Measurements from ENCODE around the gene CLTC. TPM values are rescaled to one million over a fixed set of nuclear protein-coding genes. Genes with fewer than 3 reads are reported as not detected.

CLTC gene
- total RNA-seq, 2 donors from 2014 or later = 273 to 285 TPM

DNA sequence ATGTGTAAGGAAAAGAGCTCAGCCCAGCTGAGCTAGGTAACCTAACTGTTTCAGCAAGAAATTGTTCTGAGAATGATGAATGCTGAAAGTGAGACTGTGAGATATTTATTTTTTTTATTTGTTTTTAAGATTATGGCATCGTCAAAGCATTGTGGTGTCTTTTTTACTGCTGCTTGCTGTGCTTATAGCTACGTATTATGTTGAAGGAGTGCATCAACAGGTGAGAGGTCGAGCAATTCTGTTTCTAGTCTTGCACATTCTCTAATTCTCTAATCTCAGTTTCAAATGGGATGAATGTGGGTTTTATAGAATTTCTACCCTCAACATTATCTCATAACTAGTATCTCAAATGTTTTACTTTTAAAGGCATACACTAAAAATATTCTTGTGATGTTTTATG is 117.6 kb downstream of the CLTC start:
- Histone ChIP-seq H3K27me3 (replicated peaks; ENCODE audit: insufficient read depth) (no peaks in the 10 kb centered on the region), H3K4me1 (ENCODE audit: control insufficient read depth in 1 of 2, low read depth in 2 of 2) (no peaks in the 10 kb centered on the region), H3K9me3 (no peaks in the 10 kb centered on the region), H3K27ac (no peak overlapping the region), H3K36me3 (peaks cover 14% of the 10 kb centered on the region), H3K4me3 (no peak overlapping the region)
- no peak for ATAC-seq (ENCODE audit: insufficient number of reproducible peaks, low FRiP score, low read depth)
- DNase-seq (ENCODE audit: low spot score) = no peak
- TF ChIP-seq, protein P1, sequence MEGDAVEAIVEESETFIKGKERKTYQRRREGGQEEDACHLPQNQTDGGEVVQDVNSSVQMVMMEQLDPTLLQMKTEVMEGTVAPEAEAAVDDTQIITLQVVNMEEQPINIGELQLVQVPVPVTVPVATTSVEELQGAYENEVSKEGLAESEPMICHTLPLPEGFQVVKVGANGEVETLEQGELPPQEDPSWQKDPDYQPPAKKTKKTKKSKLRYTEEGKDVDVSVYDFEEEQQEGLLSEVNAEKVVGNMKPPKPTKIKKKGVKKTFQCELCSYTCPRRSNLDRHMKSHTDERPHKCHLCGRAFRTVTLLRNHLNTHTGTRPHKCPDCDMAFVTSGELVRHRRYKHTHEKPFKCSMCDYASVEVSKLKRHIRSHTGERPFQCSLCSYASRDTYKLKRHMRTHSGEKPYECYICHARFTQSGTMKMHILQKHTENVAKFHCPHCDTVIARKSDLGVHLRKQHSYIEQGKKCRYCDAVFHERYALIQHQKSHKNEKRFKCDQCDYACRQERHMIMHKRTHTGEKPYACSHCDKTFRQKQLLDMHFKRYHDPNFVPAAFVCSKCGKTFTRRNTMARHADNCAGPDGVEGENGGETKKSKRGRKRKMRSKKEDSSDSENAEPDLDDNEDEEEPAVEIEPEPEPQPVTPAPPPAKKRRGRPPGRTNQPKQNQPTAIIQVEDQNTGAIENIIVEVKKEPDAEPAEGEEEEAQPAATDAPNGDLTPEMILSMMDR (IDR thresholded peaks at IDR 0.05) = no peak

DNA sequence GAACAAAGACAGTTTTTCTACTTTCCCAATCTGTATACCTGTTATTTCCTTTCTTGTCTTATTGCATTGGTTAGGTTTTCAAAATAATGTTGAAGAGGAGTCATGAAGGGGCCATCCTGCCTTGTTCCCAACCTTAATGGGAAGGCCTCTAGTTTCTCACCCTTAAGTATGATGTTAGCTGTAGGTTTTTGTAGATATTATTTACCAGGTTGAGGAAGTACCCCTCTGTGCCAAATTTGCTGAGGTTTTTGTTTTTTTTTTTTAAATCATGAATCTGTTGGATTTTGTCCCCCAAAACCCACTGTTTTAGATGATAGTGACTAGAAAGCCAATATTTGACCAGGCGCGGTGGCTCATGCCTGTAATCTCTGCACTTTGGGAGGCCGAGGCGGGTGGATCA is 124.1 kb downstream of the CLTC start:
- H3K9me3 ChIP-seq = no peaks in the 10 kb centered on the region
- TF ChIP-seq, protein P1 (IDR thresholded peaks at IDR 0.05) = no peak
- no peak for DNase-seq (ENCODE audit: low spot score)
- no peak overlapping the region for H3K4me3 ChIP-seq
- no peak overlapping the region for H3K27ac ChIP-seq
- ATAC-seq (ENCODE audit: insufficient number of reproducible peaks, low FRiP score, low read depth) = no peak
- H3K4me1 ChIP-seq (ENCODE audit: control insufficient read depth in 1 of 2, low read depth in 2 of 2) = no peaks in the 10 kb centered on the region
- H3K27me3 ChIP-seq (replicated peaks; ENCODE audit: insufficient read depth) = no peaks in the 10 kb centered on the region
- H3K36me3 ChIP-seq = no peaks in the 10 kb centered on the region

DNA sequence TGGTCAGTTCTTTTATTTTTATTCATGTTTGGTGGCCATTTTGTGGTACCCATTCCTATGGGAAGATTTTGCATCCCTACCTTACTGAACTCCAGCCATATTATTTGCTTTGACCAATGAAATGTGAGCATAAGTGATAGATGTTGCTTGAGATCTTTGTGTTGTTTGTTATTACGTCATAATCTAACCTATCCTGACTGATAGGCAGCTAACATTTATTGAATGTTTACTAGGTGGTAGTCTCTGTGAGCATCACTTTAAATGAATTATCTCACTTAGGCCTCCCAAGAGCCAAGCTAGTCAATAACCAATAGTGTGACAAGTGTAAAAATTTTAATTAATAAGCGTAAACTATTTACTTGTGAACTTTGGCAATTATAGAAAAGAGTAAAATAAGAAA is 125.3 kb downstream of the CLTC start:
- Histone ChIP-seq H3K27me3 (replicated peaks; ENCODE audit: insufficient read depth) (no peaks in the 10 kb centered on the region), H3K4me1 (ENCODE audit: control insufficient read depth in 1 of 2, low read depth in 2 of 2) (no peaks in the 10 kb centered on the region), H3K9me3 (no peaks in the 10 kb centered on the region), H3K27ac (no peak overlapping the region), H3K4me3 (no peak overlapping the region), H3K36me3 (no peaks in the 10 kb centered on the region)
- DNase-seq (ENCODE audit: low spot score) (no peak), ATAC-seq (ENCODE audit: insufficient number of reproducible peaks, low FRiP score, low read depth) (no peak)
- TF ChIP-seq, protein P1 (IDR thresholded peaks at IDR 0.05) = no peak

Other genes starting within 250 kb of the CLTC start
- gene DHX40, start 54.3 kb upstream of the CLTC start, total RNA-seq = 10 to 100 TPM; 31.3 to 33.4 TPM
- 10 to 100 TPM in 1 of 2 donors, 1 to 10 TPM in 1; 8.9 to 30.0 TPM for gene PTRH2, start 87.5 kb downstream of the CLTC start, total RNA-seq
- gene VMP1, start 87.8 kb downstream of the CLTC start, total RNA-seq = 100 to 1,000 TPM; 183 to 728 TPM

Measured in thoracic aorta (tissue), 2 donors.